Muscle layer of duodenum (tissue), 2 donors: Measurements from ENCODE around the gene GRIK2.

Source experiments
- H3K27ac ChIP-seq: one replicate; pipeline ENCODE4 v1.7.0; 2013; ENCODE audit warnings: mild to moderate bottlenecking, low read length
- H3K27me3 ChIP-seq: one replicate; pipeline ENCODE4 v1.7.0; 2013; ENCODE audit warnings: low read depth, mild to moderate bottlenecking, control low read depth, low read length
- H3K36me3 ChIP-seq, 2 donors: one replicate each; pipeline ENCODE4 v1.7.0; 2013; ENCODE audit warnings: low read length in 2 of 2, control low read depth in 1 of 2, mild to moderate bottlenecking in 1 of 2; ENCODE audit not compliant: insufficient read depth in 2 of 2, control insufficient read depth in 1 of 2
- H3K4me1 ChIP-seq, 2 donors: one replicate each; pipeline ENCODE4 v1.7.0; 2013; ENCODE audit warnings: low read length in 2 of 2, mild to moderate bottlenecking in 2 of 2, control low read depth in 1 of 2, moderate library complexity in 1 of 2; ENCODE audit not compliant: insufficient read depth in 2 of 2, control insufficient read depth in 1 of 2
- H3K4me3 ChIP-seq, 2 donors: one replicate each; pipeline ENCODE4 v1.7.0; 2013; ENCODE audit warnings: low read length in 2 of 2, low read depth in 1 of 2, mild to moderate bottlenecking in 1 of 2
- H3K9me3 ChIP-seq, 2 donors: one replicate each; pipeline ENCODE4 v1.7.0; 2013; ENCODE audit warnings: low read length in 2 of 2, control low read depth in 1 of 2, mild to moderate bottlenecking in 1 of 2; ENCODE audit not compliant: control insufficient read depth in 1 of 2
- donor health status: healthy.

Gene GRIK2

GRCh38 chr6:101458826-101459225, 65.3 kb downstream of the GRIK2 start:
- H3K36me3 ChIP-seq = no peaks in the 10 kb centered on the region
- no peaks in the 10 kb centered on the region for H3K27me3 ChIP-seq
- H3K27ac ChIP-seq = no peak overlapping the region
- no peaks in the 10 kb centered on the region for H3K4me1 ChIP-seq
- H3K4me3 ChIP-seq = no peak overlapping the region
- H3K9me3 ChIP-seq = peaks cover 0 to 2% of the 10 kb centered on the region in 2 donors

- H3K4me3 ChIP-seq = no peak overlapping the region
- H3K9me3 ChIP-seq = peaks cover 0 to 2% of the 10 kb centered on the region in 2 donors
- no peaks in the 10 kb centered on the region for H3K36me3 ChIP-seq
- H3K27me3 ChIP-seq = no peaks in the 10 kb centered on the region
- H3K4me1 ChIP-seq = no peaks in the 10 kb centered on the region
- no peak overlapping the region for H3K27ac ChIP-seq
Observed at GRCh38 chr6:101462576-101462975, 69.1 kb downstream of the GRIK2 start.

- Histone ChIP-seq H3K36me3 (no peaks in the 10 kb centered on the region), H3K27me3 (no peaks in the 10 kb centered on the region), H3K4me1 (no peaks in the 10 kb centered on the region), H3K9me3 (peaks cover 0 to 2% of the 10 kb centered on the region in 2 donors), H3K4me3 (no peak overlapping the region), H3K27ac (no peak overlapping the region)
Observed at GRCh38 chr6:101465863-101466262, 72.4 kb downstream of the GRIK2 start.

- no peak overlapping the region for H3K4me3 ChIP-seq
- H3K4me1 ChIP-seq = no peaks in the 10 kb centered on the region
- no peaks in the 10 kb centered on the region for H3K36me3 ChIP-seq
- no peaks in the 10 kb centered on the region for H3K9me3 ChIP-seq
- H3K27ac ChIP-seq = no peak overlapping the region
- no peaks in the 10 kb centered on the region for H3K27me3 ChIP-seq
Observed at GRCh38 chr6:101477436-101477835, 83.9 kb downstream of the GRIK2 start.

DNA sequence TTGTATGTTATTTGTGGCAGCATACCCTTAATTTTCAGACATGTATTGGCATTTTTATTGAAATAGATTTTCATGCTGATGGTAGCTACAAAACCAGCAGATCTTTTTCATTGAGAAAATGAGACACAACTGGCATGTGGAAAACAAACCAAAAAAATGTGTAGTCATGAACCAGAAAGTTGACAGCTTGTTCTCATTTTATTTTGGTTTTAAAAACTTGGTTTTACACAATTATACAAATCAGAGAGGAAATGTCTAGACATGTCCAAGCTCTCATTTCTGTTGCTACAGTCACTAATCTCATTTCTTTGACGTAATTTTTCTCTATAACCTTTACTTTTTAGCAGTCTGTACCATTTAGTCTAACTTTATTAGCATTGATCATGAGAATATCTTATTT, 85.4 kb downstream of the GRIK2 start:
- H3K4me3 ChIP-seq = no peak overlapping the region
- no peaks in the 10 kb centered on the region for H3K27me3 ChIP-seq
- no peaks in the 10 kb centered on the region for H3K4me1 ChIP-seq
- no peaks in the 10 kb centered on the region for H3K36me3 ChIP-seq
- no peak overlapping the region for H3K27ac ChIP-seq
- no peaks in the 10 kb centered on the region for H3K9me3 ChIP-seq

- Histone ChIP-seq H3K4me3 (no peak overlapping the region), H3K36me3 (no peaks in the 10 kb centered on the region), H3K27me3 (no peaks in the 10 kb centered on the region), H3K27ac (no peak overlapping the region), H3K9me3 (no peaks in the 10 kb centered on the region), H3K4me1 (no peaks in the 10 kb centered on the region)
Observed at GRCh38 chr6:101482606-101483005, 89.1 kb downstream of the GRIK2 start.

- H3K4me1 ChIP-seq = no peaks in the 10 kb centered on the region
- no peaks in the 10 kb centered on the region for H3K9me3 ChIP-seq
- H3K4me3 ChIP-seq = no peak overlapping the region
- H3K36me3 ChIP-seq = no peaks in the 10 kb centered on the region
- no peak overlapping the region for H3K27ac ChIP-seq
- H3K27me3 ChIP-seq = no peaks in the 10 kb centered on the region
Observed at GRCh38 chr6:101484781-101485180, 91.3 kb downstream of the GRIK2 start.

GRCh38 chr6:101486124-101486523, 92.6 kb downstream of the GRIK2 start:
- Histone ChIP-seq H3K4me3 (no peak overlapping the region), H3K36me3 (no peaks in the 10 kb centered on the region), H3K9me3 (no peaks in the 10 kb centered on the region), H3K27me3 (no peaks in the 10 kb centered on the region), H3K27ac (no peak overlapping the region), H3K4me1 (no peaks in the 10 kb centered on the region)

- no peaks in the 10 kb centered on the region for H3K27me3 ChIP-seq
- no peaks in the 10 kb centered on the region for H3K9me3 ChIP-seq
- H3K4me1 ChIP-seq = no peaks in the 10 kb centered on the region
- H3K27ac ChIP-seq = no peak overlapping the region
- H3K4me3 ChIP-seq = no peak overlapping the region
- H3K36me3 ChIP-seq = no peaks in the 10 kb centered on the region
Observed at GRCh38 chr6:101486726-101487125, 93.2 kb downstream of the GRIK2 start.

GRCh38 chr6:101489456-101489855, 95.9 kb downstream of the GRIK2 start:
- H3K27me3 ChIP-seq = no peaks in the 10 kb centered on the region
- H3K27ac ChIP-seq = no peak overlapping the region
- H3K4me3 ChIP-seq = no peak overlapping the region
- no peaks in the 10 kb centered on the region for H3K36me3 ChIP-seq
- no peaks in the 10 kb centered on the region for H3K4me1 ChIP-seq
- H3K9me3 ChIP-seq = no peaks in the 10 kb centered on the region

- H3K27me3 ChIP-seq = no peaks in the 10 kb centered on the region
- no peak overlapping the region for H3K4me3 ChIP-seq
- no peak overlapping the region for H3K27ac ChIP-seq
- no peaks in the 10 kb centered on the region for H3K9me3 ChIP-seq
- no peaks in the 10 kb centered on the region for H3K36me3 ChIP-seq
- no peaks in the 10 kb centered on the region for H3K4me1 ChIP-seq
Observed at GRCh38 chr6:101490857-101491256, 97.3 kb downstream of the GRIK2 start.

- no peak overlapping the region for H3K4me3 ChIP-seq
- no peaks in the 10 kb centered on the region for H3K4me1 ChIP-seq
- no peaks in the 10 kb centered on the region for H3K27me3 ChIP-seq
- H3K9me3 ChIP-seq = no peaks in the 10 kb centered on the region
- H3K36me3 ChIP-seq = no peaks in the 10 kb centered on the region
- H3K27ac ChIP-seq = no peak overlapping the region
Observed at GRCh38 chr6:101502818-101503217, 109.3 kb downstream of the GRIK2 start.
